Heart left ventricle (tissue), 13 donors: Measurements from ENCODE around the gene RIPK3.

Experiments
- CTCF ChIP-seq, 12 donors: fragments of 200-600 bp; sonication (generic) in 4 of 12; IDR thresholded peaks; one replicate each; pipeline versions ENCODE4 v1.5.0 to v1.8.0; 2018 to 2022; ENCODE audit warnings: antibody characterized with exemption in 12 of 12, mild to moderate bottlenecking in 5 of 12
- POLR2A ChIP-seq, 2 donors: fragments of 450-650 bp; IDR thresholded peaks; one replicate each; pipeline ENCODE4 v1.6.1; 2017; ENCODE audit warnings: antibody characterized with exemption in 2 of 2, mild to moderate bottlenecking in 2 of 2, moderate library complexity in 2 of 2
- donor health status: ischemic (EF 13 %, LVEDD 7.1; RV severe dilation, severe dysfunction).
- donor health status: DM: no; HTN: yes; CAD: no.
- donor health status: DM: no; HTN: no; CAD: no.
- donor health status: ischemic (EF 25% LVEDD 6.9; RV normal size, moderate dysfunction).
- donor health status: ischemic (EF 25% LVEDD 5.7; RV mildly dilated, moderate dysfunction).
- donor health status: ischemic (EF 35%, LVEDD 5.7; RV mildly dilated, moderate dysfunction).
- donor health status: nonischemic (EF 11% LVEDD 7.7; RV severe dilation, severe dysfunction).
- donor health status: DM: yes; HTN: yes; CAD: no.
- donor health status: PGD.
- donor health status: ischemic (EF 29% LVEDD 5.4; RV normal size, mild dysfunction).
- donor health status: nonischemic (EF 23%, LVEDD 6.1; RV moderate dilation, normal function).

- no peak for TF ChIP-seq CTCF (IDR thresholded peaks at IDR 0.05)
- no peak for TF ChIP-seq POLR2A (IDR thresholded peaks at IDR 0.05)
These were observed 815 bp upstream of the RIPK3 start for GRCh38 chr14:24340606-24341005.
